Upper lobe of left lung (tissue), 4 donors: ENCODE data around the gene CYP26A1.

Experiments
- CTCF ChIP-seq, 6 experiments: fragments of 450-650 bp in 4 of 6; fragments of 200-600 bp in 2 of 6; sonication (generic) in 2 of 6; IDR thresholded peaks; one replicate each; pipeline ENCODE4 v1.5.1; 2016 to 2019; ENCODE audit warnings: antibody characterized with exemption in 6 of 6
- EP300 ChIP-seq, 4 donors: sonication (generic); formaldehyde crosslinking; IDR thresholded peaks; one replicate each; pipeline ENCODE4 v1.5.1; 2017; ENCODE audit warnings: antibody characterized with exemption in 4 of 4, control low read depth in 2 of 4
- POLR2AphosphoS5 ChIP-seq, 2 donors: sonication (generic); formaldehyde crosslinking; IDR thresholded peaks; one replicate each; pipeline ENCODE4 v1.5.1; 2017; ENCODE audit warnings: antibody characterized with exemption in 2 of 2

DNA sequence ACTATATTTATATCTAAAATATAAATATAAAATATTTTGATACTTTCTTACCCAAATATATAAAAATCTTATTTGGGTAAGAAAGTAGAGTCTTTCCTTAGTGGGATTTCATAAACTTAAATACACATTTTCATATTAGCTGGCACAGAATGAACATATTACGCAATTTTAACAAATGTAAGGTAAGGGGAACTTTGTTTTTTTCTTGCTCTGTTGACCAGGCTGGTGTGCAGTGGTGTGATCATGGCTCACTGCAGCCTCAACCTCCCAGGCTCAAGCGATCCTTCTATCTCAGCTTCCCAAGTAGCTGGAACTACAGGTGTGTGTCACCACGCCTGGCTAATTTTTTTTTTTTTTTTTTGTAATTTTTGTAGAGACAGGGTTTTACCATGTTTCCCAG lies 18.3 kb downstream of the CYP26A1 start:
- TF ChIP-seq CTCF (IDR thresholded peaks at IDR 0.05) (no peak), EP300 (IDR thresholded peaks at IDR 0.05) (no peak), POLR2AphosphoS5 (IDR thresholded peaks at IDR 0.05) (no peak)
